K562 (cell line): ENCODE measurements around the gene RETN. TPM values are rescaled to one million over a fixed set of nuclear protein-coding genes. Genes with fewer than 3 reads are reported as not detected.

Experiments
- CEBPB ChIP-seq: fragments of 450-650 bp; IDR thresholded peaks from 2 replicates; pipeline ENCODE4 v1.6.1; 2016; ENCODE audit warnings: missing genetic modification characterization, missing compliant biosample characterization
- JUN ChIP-seq, 2 experiments: sonication (generic) in 1 of 2; formaldehyde crosslinking in 1 of 2; IDR thresholded peaks; 2 replicates each; pipeline versions ENCODE4 v1.6.1 to v1.8.0; 2012 to 2022; ENCODE audit warnings: borderline replicate concordance in 2 of 2, mild to moderate bottlenecking in 2 of 2, improper control_type of control experiment in 1 of 2, low read depth in 1 of 2, low read length in 1 of 2, missing genetic modification reagents in 1 of 2
- KAT2B ChIP-seq: IDR thresholded peaks from one replicate; pipeline ENCODE4 v1.6.1; 2012; ENCODE audit warnings: low read depth, mild to moderate bottlenecking, control low read depth, inconsistent platforms, low read length, moderate library complexity
- MECOM ChIP-seq: fragments of 250-450 bp; sonication (Bioruptor Pico); IDR thresholded peaks from 2 replicates; pipeline ENCODE4 v1.8.0; 2022; ENCODE audit warnings: inconsistent platforms
- NCOA4 ChIP-seq: fragments of 450-650 bp; IDR thresholded peaks from 2 replicates; pipeline ENCODE4 v1.6.1; 2018; ENCODE audit warnings: mild to moderate bottlenecking; ENCODE audit not compliant: partially characterized antibody
- SIX5 ChIP-seq, 2 experiments: IDR thresholded peaks; 2 replicates each; pipeline ENCODE4 v1.6.1; 2011; ENCODE audit warnings: low read length in 2 of 2, borderline replicate concordance in 1 of 2, low read depth in 1 of 2, mild to moderate bottlenecking in 1 of 2, moderate library complexity in 1 of 2; ENCODE audit not compliant: insufficient read depth in 1 of 2
- SRSF7 ChIP-seq: fragments of 200-400 bp; formaldehyde crosslinking; optimal IDR thresholded peaks from 2 replicates; pipeline ENCODE3; 2017; ENCODE audit warnings: mild to moderate bottlenecking, low read depth, low read length
- YY1 ChIP-seq, 3 experiments: IDR thresholded peaks; 2 replicates each; pipeline ENCODE4 v1.6.1; 2011; ENCODE audit warnings: low read length in 2 of 3, mild to moderate bottlenecking in 2 of 3, moderate library complexity in 2 of 3, borderline replicate concordance in 1 of 3, control low read depth in 1 of 3, low read depth in 1 of 3; ENCODE audit not compliant: insufficient read depth in 3 of 3, insufficient replicate concordance in 2 of 3, control insufficient read depth in 1 of 3, insufficient read length in 1 of 3; ENCODE audit errors: extremely low read depth in 1 of 3
- ZC3H11A ChIP-seq: IDR thresholded peaks from 2 replicates; pipeline ENCODE4 v1.6.1; 2012; ENCODE audit warnings: low read depth, low read length, improper control_type of control experiment
- ZNF133 ChIP-seq: fragments of 250-450 bp; sonication (Bioruptor Pico); IDR thresholded peaks from 2 replicates; pipeline ENCODE4 v1.4.0; 2020; ENCODE audit warnings: mild to moderate bottlenecking
- ZNF311 ChIP-seq: fragments of 250-450 bp; sonication (Bioruptor Pico); IDR thresholded peaks from 2 replicates; pipeline ENCODE4 v1.4.0; 2020; ENCODE audit warnings: mild to moderate bottlenecking, moderate library complexity
- ZNF561 ChIP-seq: fragments of 450-650 bp; formaldehyde crosslinking; conservative IDR thresholded peaks from 2 replicates; pipeline ENCODE4 v1.4.0; 2020; ENCODE audit warnings: mild to moderate bottlenecking, moderate library complexity
- ZNF644 ChIP-seq: fragments of 200-800 bp; sonication (Bioruptor generic); IDR thresholded peaks from 2 replicates; pipeline ENCODE4 v1.6.1; 2016; ENCODE audit warnings: low read depth, missing genetic modification characterization, missing compliant biosample characterization
- polyA plus RNA-seq, 8 experiments: library from polyadenylated mRNA; depleted of rRNA in 4 of 8; stranded (reverse) in 5 of 8; unstranded in 3 of 8; fragments of >200 nt; fragmentation: Nextera tagmentation in 2 of 8; fragmentation: Illumina TruSeq in 1 of 8; extraction: Ambion mirVana in 2 of 8; extraction: Trizol in 1 of 8; gene quantifications; 2 replicates each; pipeline versions ENCODE4 v1.2.1 to v1.2.3, GENCODE V29; 2011 to 2014; ENCODE audit warnings: inconsistent platforms in 1 of 8, missing spikeins in 1 of 8
- total RNA-seq, 7 experiments: library from RNA; depleted of rRNA in 6 of 7; stranded (reverse); fragments of >200 nt in 6 of 7; fragmentation: Illumina TruSeq in 2 of 7; extraction: Trizol in 2 of 7; gene quantifications; 2 replicates each; pipeline versions ENCODE4 v1.2.1 to v1.2.3, GENCODE V29; 2011 to 2021; ENCODE audit warnings: low replicate concordance in 1 of 7
- TF ChIP-seq, protein P1 (sequence below): fragments of 450-650 bp; IDR thresholded peaks from 2 replicates; pipeline ENCODE4 v1.7.0; 2016; ENCODE audit warnings: borderline replicate concordance
- TF ChIP-seq, protein P2 (sequence below): sonication (generic); formaldehyde crosslinking; IDR thresholded peaks from 2 replicates; pipeline ENCODE4 v1.8.0; 2022; ENCODE audit warnings: missing genetic modification reagents, mild to moderate bottlenecking, borderline replicate concordance
- TF ChIP-seq, protein P3 (sequence below), 2 experiments: IDR thresholded peaks; 2 replicates each; pipeline ENCODE4 v1.6.1; 2012; ENCODE audit warnings: improper control_type of control experiment in 2 of 2, low read depth in 2 of 2, low read length in 2 of 2, borderline replicate concordance in 1 of 2

RETN gene
- total and polyA plus RNA-seq, 9 of the 15 experiments (the other 6 are each of a cell fraction or from before 2014, with no cell fraction given), result not detected

DNA sequence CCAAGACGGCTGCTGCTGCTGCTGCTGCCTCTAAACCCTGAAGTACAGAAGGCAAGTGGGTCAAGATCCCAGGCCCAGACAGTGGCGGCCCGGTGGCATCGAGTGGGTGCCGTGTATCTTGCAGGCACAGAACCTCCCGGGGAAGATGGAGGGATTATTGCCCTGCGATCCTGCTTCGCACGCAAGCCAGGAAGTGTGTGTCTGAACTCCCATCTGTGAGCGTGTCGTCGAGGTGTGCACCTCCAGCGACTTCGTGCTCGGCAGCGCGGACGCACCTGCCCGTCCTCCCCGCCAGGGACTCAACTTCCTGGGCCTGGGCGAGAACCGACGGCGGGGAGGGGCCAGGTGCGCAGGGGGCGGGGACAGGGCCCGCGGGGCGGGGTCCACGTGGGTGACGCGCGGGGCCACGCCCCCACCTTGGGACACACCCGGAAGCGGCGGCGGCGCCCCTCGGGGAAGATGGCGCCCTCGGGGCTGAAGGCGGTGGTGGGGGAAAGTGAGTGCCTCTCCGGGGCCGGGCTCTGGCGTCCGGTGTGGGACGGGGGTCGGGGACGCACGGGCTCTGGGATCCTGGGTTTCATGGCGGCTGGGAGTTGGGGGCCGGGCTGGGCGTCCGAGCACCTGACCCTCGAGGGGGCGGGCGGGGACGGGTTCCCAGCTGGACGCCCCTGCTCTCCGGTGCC, 32.0 kb upstream of the RETN start, which contains the start of gene STXBP2 (continued):
- TF ChIP-seq, protein P1, sequence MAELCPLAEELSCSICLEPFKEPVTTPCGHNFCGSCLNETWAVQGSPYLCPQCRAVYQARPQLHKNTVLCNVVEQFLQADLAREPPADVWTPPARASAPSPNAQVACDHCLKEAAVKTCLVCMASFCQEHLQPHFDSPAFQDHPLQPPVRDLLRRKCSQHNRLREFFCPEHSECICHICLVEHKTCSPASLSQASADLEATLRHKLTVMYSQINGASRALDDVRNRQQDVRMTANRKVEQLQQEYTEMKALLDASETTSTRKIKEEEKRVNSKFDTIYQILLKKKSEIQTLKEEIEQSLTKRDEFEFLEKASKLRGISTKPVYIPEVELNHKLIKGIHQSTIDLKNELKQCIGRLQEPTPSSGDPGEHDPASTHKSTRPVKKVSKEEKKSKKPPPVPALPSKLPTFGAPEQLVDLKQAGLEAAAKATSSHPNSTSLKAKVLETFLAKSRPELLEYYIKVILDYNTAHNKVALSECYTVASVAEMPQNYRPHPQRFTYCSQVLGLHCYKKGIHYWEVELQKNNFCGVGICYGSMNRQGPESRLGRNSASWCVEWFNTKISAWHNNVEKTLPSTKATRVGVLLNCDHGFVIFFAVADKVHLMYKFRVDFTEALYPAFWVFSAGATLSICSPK, result no peak
- TF ChIP-seq CEBPB (tag), result peak; percentile 55; the same call in 1 of the 2 replicates
- no peak for TF ChIP-seq ZNF644
- TF ChIP-seq ZC3H11A, result no peak
- TF ChIP-seq, protein P2, sequence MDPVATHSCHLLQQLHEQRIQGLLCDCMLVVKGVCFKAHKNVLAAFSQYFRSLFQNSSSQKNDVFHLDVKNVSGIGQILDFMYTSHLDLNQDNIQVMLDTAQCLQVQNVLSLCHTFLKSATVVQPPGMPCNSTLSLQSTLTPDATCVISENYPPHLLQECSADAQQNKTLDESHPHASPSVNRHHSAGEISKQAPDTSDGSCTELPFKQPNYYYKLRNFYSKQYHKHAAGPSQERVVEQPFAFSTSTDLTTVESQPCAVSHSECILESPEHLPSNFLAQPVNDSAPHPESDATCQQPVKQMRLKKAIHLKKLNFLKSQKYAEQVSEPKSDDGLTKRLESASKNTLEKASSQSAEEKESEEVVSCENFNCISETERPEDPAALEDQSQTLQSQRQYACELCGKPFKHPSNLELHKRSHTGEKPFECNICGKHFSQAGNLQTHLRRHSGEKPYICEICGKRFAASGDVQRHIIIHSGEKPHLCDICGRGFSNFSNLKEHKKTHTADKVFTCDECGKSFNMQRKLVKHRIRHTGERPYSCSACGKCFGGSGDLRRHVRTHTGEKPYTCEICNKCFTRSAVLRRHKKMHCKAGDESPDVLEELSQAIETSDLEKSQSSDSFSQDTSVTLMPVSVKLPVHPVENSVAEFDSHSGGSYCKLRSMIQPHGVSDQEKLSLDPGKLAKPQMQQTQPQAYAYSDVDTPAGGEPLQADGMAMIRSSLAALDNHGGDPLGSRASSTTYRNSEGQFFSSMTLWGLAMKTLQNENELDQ (CRISPR knock-in tag), result no peak
- TF ChIP-seq, protein P3, sequence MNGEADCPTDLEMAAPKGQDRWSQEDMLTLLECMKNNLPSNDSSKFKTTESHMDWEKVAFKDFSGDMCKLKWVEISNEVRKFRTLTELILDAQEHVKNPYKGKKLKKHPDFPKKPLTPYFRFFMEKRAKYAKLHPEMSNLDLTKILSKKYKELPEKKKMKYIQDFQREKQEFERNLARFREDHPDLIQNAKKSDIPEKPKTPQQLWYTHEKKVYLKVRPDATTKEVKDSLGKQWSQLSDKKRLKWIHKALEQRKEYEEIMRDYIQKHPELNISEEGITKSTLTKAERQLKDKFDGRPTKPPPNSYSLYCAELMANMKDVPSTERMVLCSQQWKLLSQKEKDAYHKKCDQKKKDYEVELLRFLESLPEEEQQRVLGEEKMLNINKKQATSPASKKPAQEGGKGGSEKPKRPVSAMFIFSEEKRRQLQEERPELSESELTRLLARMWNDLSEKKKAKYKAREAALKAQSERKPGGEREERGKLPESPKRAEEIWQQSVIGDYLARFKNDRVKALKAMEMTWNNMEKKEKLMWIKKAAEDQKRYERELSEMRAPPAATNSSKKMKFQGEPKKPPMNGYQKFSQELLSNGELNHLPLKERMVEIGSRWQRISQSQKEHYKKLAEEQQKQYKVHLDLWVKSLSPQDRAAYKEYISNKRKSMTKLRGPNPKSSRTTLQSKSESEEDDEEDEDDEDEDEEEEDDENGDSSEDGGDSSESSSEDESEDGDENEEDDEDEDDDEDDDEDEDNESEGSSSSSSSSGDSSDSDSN (IDR thresholded peaks at IDR 0.05; ENCODE audit: borderline replicate concordance in 1 of 2, low read depth in 2 of 2, low read length in 2 of 2), result 0 out of 4 replicates have a peak, but pooled peaks of 1 of the 2 experiments have one; percentile 42
- peak; percentile 63 to 94 (median 92) for TF ChIP-seq YY1 (IDR thresholded peaks at IDR 0.05; ENCODE audit: borderline replicate concordance in 1 of 3, control insufficient read depth in 1 of 3, extremely low read depth in 1 of 3, insufficient read depth in 3 of 3, insufficient read length in 1 of 3, insufficient replicate concordance in 2 of 3, low read depth in 1 of 3, low read length in 2 of 3)
- no peak for TF ChIP-seq SRSF7
- no peak for TF ChIP-seq ZNF311 (CRISPR knock-in tag)
- 0 out of 2 replicates have a peak, but pooled peaks have one; percentile 3 for TF ChIP-seq ZNF133 (CRISPR knock-in tag)
- no peak for TF ChIP-seq KAT2B
- no peak for TF ChIP-seq MECOM (CRISPR knock-in tag)
- no peak for TF ChIP-seq NCOA4
- no peak for TF ChIP-seq ZNF561
- TF ChIP-seq JUN (IDR thresholded peaks at IDR 0.05; ENCODE audit: borderline replicate concordance, low read depth, low read length), result no peak; the same call in 1 of the 2 replicates
- TF ChIP-seq JUN (CRISPR knock-in tag; IDR thresholded peaks at IDR 0.05; ENCODE audit: borderline replicate concordance), result no peak
- TF ChIP-seq SIX5 (IDR thresholded peaks at IDR 0.05; ENCODE audit: borderline replicate concordance in 1 of 2, insufficient read depth in 1 of 2, low read depth in 1 of 2, low read length in 2 of 2), result no peak
